GM18517 (cell line): ENCODE measurements around the gene LRP8.

Experiments used
- ATAC-seq: cut with Tn5 transposase; IDR thresholded peaks from one replicate; pipeline ENCODE4 v1.9.1; 2021; ENCODE audit warnings: mild to moderate bottlenecking, moderate library complexity; ENCODE audit not compliant: unreplicated experiment

Gene LRP8

GRCh38 chr1:53328009-53328461 is at the start of gene LRP8:
Gene LRP8 (minus strand): TSS chr1:53328070. CDS start chr1:53327912, 158 bp downstream.
- ATAC-seq: no peak

- ATAC-seq: no peak
Measured at GRCh38 chr1:53377438-53377841, 49.6 kb upstream of the LRP8 start.

GRCh38 chr1:53376742-53377437 is 49.0 kb upstream of the LRP8 start:
- ATAC-seq: no peak

GRCh38 chr1:53376041-53376461 is 48.2 kb upstream of the LRP8 start:
- no peak for ATAC-seq

- no peak for ATAC-seq
Measured at GRCh38 chr1:53375440-53375839, 47.6 kb upstream of the LRP8 start.

GRCh38 chr1:53373246-53373645 is 45.4 kb upstream of the LRP8 start:
- no peak for ATAC-seq

- no peak for ATAC-seq
Measured at GRCh38 chr1:53372501-53372951, 44.7 kb upstream of the LRP8 start.

- no peak for ATAC-seq
Measured at GRCh38 chr1:53371851-53372250, 44.0 kb upstream of the LRP8 start.

GRCh38 chr1:53371121-53371666 is 43.3 kb upstream of the LRP8 start:
- ATAC-seq: no peak

GRCh38 chr1:53370369-53370961 is 42.6 kb upstream of the LRP8 start:
- ATAC-seq: no peak

- no peak for ATAC-seq
Measured at GRCh38 chr1:53369761-53370160, 41.9 kb upstream of the LRP8 start.

GRCh38 chr1:53369034-53369750 is 41.3 kb upstream of the LRP8 start:
- no peak for ATAC-seq

GRCh38 chr1:53368314-53369033 is 40.6 kb upstream of the LRP8 start:
- no peak for ATAC-seq

GRCh38 chr1:53367503-53368313 is 39.8 kb upstream of the LRP8 start:
- ATAC-seq: peak; percentile 86

- no peak for ATAC-seq
Measured at GRCh38 chr1:53366901-53367502, 39.1 kb upstream of the LRP8 start.

- ATAC-seq: no peak
Measured at GRCh38 chr1:53365437-53366063, 37.7 kb upstream of the LRP8 start.

- no peak for ATAC-seq
Measured at GRCh38 chr1:53362851-53363642, 35.2 kb upstream of the LRP8 start.

GRCh38 chr1:53362270-53362669 is 34.4 kb upstream of the LRP8 start:
- no peak for ATAC-seq
